ENCODE measurements around the gene C12orf75.

Gene C12orf75

GRCh38 chr12:105287408-105287807, 43.1 kb upstream of the C12orf75 start:
- Histone ChIP-seq H2BK120ac (ENCODE audit: low read depth, low read length) (no peak overlapping the region), H3K9me3 (replicated peaks in 1 of 2; ENCODE audit: control insufficient read depth in 2 of 2, insufficient read depth in 1 of 2, low read depth in 1 of 2, low read length in 2 of 2) (peaks cover 0 to 3% of the 10 kb centered on the region in 2 donors), H3K36me3 (replicated peaks in 1 of 2; ENCODE audit: control insufficient read depth in 2 of 2, insufficient read depth in 2 of 2, low read length in 2 of 2) (no peaks in the 10 kb centered on the region), H3K9ac (ENCODE audit: low read depth, low read length, poor library complexity) (no peak overlapping the region), H2AFZ (ENCODE audit: low read length) (no peak overlapping the region), H4K91ac (ENCODE audit: low read depth, low read length, poor library complexity) (no peak overlapping the region), H2BK12ac (ENCODE audit: low read length) (no peak overlapping the region), H3K4me3 (ENCODE audit: low read length in 2 of 2) (no peak overlapping the region), H3K27me3 (ENCODE audit: control insufficient read depth in 3 of 3, insufficient read depth in 3 of 3, low read depth in 1 of 3, low read length in 3 of 3) (peaks cover 0 to 10% (median 0%) of the 10 kb centered on the region in 3 experiments), H2BK15ac (ENCODE audit: low read length) (no peak overlapping the region), H3K4me2 (ENCODE audit: insufficient read depth, low read length, poor library complexity, severe bottlenecking) (no peak overlapping the region), H3K14ac (ENCODE audit: low read length) (no peak overlapping the region), H3K4me1 (ENCODE audit: control insufficient read depth in 2 of 2, insufficient read depth in 1 of 2, low read depth in 1 of 2, low read length in 2 of 2) (no peaks in the 10 kb centered on the region), H2AK5ac (ENCODE audit: low read depth, low read length) (no peak overlapping the region), H3K23ac (ENCODE audit: low read depth, low read length, poor library complexity) (no peak overlapping the region), H3K4ac (ENCODE audit: low read length) (no peak overlapping the region), H3K18ac (ENCODE audit: low read length) (no peak overlapping the region), H3K27ac (replicated peaks; ENCODE audit: low read length) (no peak overlapping the region), H3K79me1 (ENCODE audit: low read depth, low read length) (no peaks in the 10 kb centered on the region), H2BK5ac (ENCODE audit: low read length) (no peak overlapping the region), H4K8ac (ENCODE audit: low read depth, low read length) (no peak overlapping the region)
- WGBS, 2 donors (ENCODE audit: extremely low coverage in 2 of 2, insufficient read length in 2 of 2, insufficient replicate concordance in 1 of 2), result no CpG with 5 or more reads among the region's 1 CpG
- DNase-seq (ENCODE audit: low spot score), result no peak

GRCh38 chr12:105288311-105288996, 42.0 kb upstream of the C12orf75 start:
- Histone ChIP-seq H3K18ac (ENCODE audit: low read length) (no peak overlapping the region), H3K27ac (replicated peaks; ENCODE audit: low read length) (no peak overlapping the region), H3K4me3 (ENCODE audit: low read length in 2 of 2) (no peak overlapping the region), H2AFZ (ENCODE audit: low read length) (no peak overlapping the region), H3K9ac (ENCODE audit: low read depth, low read length, poor library complexity) (no peak overlapping the region), H2BK12ac (ENCODE audit: low read length) (no peak overlapping the region), H3K14ac (ENCODE audit: low read length) (no peak overlapping the region), H2BK5ac (ENCODE audit: low read length) (no peak overlapping the region), H2BK120ac (ENCODE audit: low read depth, low read length) (no peak overlapping the region), H4K8ac (ENCODE audit: low read depth, low read length) (no peak overlapping the region), H4K91ac (ENCODE audit: low read depth, low read length, poor library complexity) (no peak overlapping the region), H3K4me2 (ENCODE audit: insufficient read depth, low read length, poor library complexity, severe bottlenecking) (no peak overlapping the region), H2AK5ac (ENCODE audit: low read depth, low read length) (no peak overlapping the region), H3K9me3 (replicated peaks in 1 of 2; ENCODE audit: control insufficient read depth in 2 of 2, insufficient read depth in 1 of 2, low read depth in 1 of 2, low read length in 2 of 2) (peaks cover 0 to 3% of the 10 kb centered on the region in 2 donors), H3K4ac (ENCODE audit: low read length) (no peak overlapping the region), H3K36me3 (replicated peaks in 1 of 2; ENCODE audit: control insufficient read depth in 2 of 2, insufficient read depth in 2 of 2, low read length in 2 of 2) (no peaks in the 10 kb centered on the region), H2BK15ac (ENCODE audit: low read length) (no peak overlapping the region), H3K27me3 (ENCODE audit: control insufficient read depth in 3 of 3, insufficient read depth in 3 of 3, low read depth in 1 of 3, low read length in 3 of 3) (peaks cover 0 to 10% (median 0%) of the 10 kb centered on the region in 3 experiments), H3K23ac (ENCODE audit: low read depth, low read length, poor library complexity) (no peak overlapping the region), H3K79me1 (ENCODE audit: low read depth, low read length) (no peaks in the 10 kb centered on the region), H3K4me1 (ENCODE audit: control insufficient read depth in 2 of 2, insufficient read depth in 1 of 2, low read depth in 1 of 2, low read length in 2 of 2) (no peaks in the 10 kb centered on the region)
- WGBS, 2 donors (ENCODE audit: extremely low coverage in 2 of 2, insufficient read length in 2 of 2, insufficient replicate concordance in 1 of 2), result no CpG with 5 or more reads among the region's 3 CpGs
- no peak for DNase-seq (ENCODE audit: low spot score)

GRCh38 chr12:105289114-105289904, 41.2 kb upstream of the C12orf75 start:
- H3K27me3 ChIP-seq (ENCODE audit: control insufficient read depth in 3 of 3, insufficient read depth in 3 of 3, low read depth in 1 of 3, low read length in 3 of 3), result peaks cover 0 to 5% (median 0%) of the 10 kb centered on the region in 3 experiments
- no peak overlapping the region for H2BK12ac ChIP-seq (ENCODE audit: low read length)
- no peak overlapping the region for H3K4me3 ChIP-seq (ENCODE audit: low read length in 2 of 2)
- no peak overlapping the region for H3K23ac ChIP-seq (ENCODE audit: low read depth, low read length, poor library complexity)
- no peak overlapping the region for H2AFZ ChIP-seq (ENCODE audit: low read length)
- H4K91ac ChIP-seq (ENCODE audit: low read depth, low read length, poor library complexity), result no peak overlapping the region
- H3K9me3 ChIP-seq (replicated peaks in 1 of 2; ENCODE audit: control insufficient read depth in 2 of 2, insufficient read depth in 1 of 2, low read depth in 1 of 2, low read length in 2 of 2), result no peaks in the 10 kb centered on the region
- no peak overlapping the region for H4K8ac ChIP-seq (ENCODE audit: low read depth, low read length)
- H3K4me1 ChIP-seq (ENCODE audit: control insufficient read depth in 2 of 2, insufficient read depth in 1 of 2, low read depth in 1 of 2, low read length in 2 of 2), result no peaks in the 10 kb centered on the region
- H2BK120ac ChIP-seq (ENCODE audit: low read depth, low read length), result no peak overlapping the region
- WGBS, 2 donors (ENCODE audit: extremely low coverage in 2 of 2, insufficient read length in 2 of 2, insufficient replicate concordance in 1 of 2), result no CpG with 5 or more reads among the region's 6 CpGs
- no peak for DNase-seq (ENCODE audit: low spot score)
- no peak overlapping the region for H2BK5ac ChIP-seq (ENCODE audit: low read length)
- no peak overlapping the region for H3K4me2 ChIP-seq (ENCODE audit: insufficient read depth, low read length, poor library complexity, severe bottlenecking)
- H3K27ac ChIP-seq (replicated peaks; ENCODE audit: low read length), result no peak overlapping the region
- H2AK5ac ChIP-seq (ENCODE audit: low read depth, low read length), result no peak overlapping the region
- no peaks in the 10 kb centered on the region for H3K36me3 ChIP-seq (replicated peaks in 1 of 2; ENCODE audit: control insufficient read depth in 2 of 2, insufficient read depth in 2 of 2, low read length in 2 of 2)
- no peak overlapping the region for H2BK15ac ChIP-seq (ENCODE audit: low read length)
- H3K14ac ChIP-seq (ENCODE audit: low read length), result no peak overlapping the region
- no peak overlapping the region for H3K9ac ChIP-seq (ENCODE audit: low read depth, low read length, poor library complexity)
- no peaks in the 10 kb centered on the region for H3K79me1 ChIP-seq (ENCODE audit: low read depth, low read length)
- no peak overlapping the region for H3K18ac ChIP-seq (ENCODE audit: low read length)
- no peak overlapping the region for H3K4ac ChIP-seq (ENCODE audit: low read length)

GRCh38 chr12:105291531-105291930, 39.0 kb upstream of the C12orf75 start:
- no CpG with 5 or more reads among the region's 2 CpGs for WGBS, 2 donors (ENCODE audit: extremely low coverage in 2 of 2, insufficient read length in 2 of 2, insufficient replicate concordance in 1 of 2)
- no peaks in the 10 kb centered on the region for H3K9me3 ChIP-seq (replicated peaks in 1 of 2; ENCODE audit: control insufficient read depth in 2 of 2, insufficient read depth in 1 of 2, low read depth in 1 of 2, low read length in 2 of 2)
- peaks cover 0 to 19% of the 10 kb centered on the region in 2 donors for H3K4me1 ChIP-seq (ENCODE audit: control insufficient read depth in 2 of 2, insufficient read depth in 1 of 2, low read depth in 1 of 2, low read length in 2 of 2)
- H2AFZ ChIP-seq (ENCODE audit: low read length), result no peak overlapping the region
- H3K4ac ChIP-seq (ENCODE audit: low read length), result no peak overlapping the region
- no peak overlapping the region for H2BK12ac ChIP-seq (ENCODE audit: low read length)
- H3K27ac ChIP-seq (replicated peaks; ENCODE audit: low read length), result no peak overlapping the region
- no peak overlapping the region for H4K8ac ChIP-seq (ENCODE audit: low read depth, low read length)
- no peak overlapping the region for H3K4me3 ChIP-seq (ENCODE audit: low read length in 2 of 2)
- no peak overlapping the region for H4K91ac ChIP-seq (ENCODE audit: low read depth, low read length, poor library complexity)
- no peak overlapping the region for H3K9ac ChIP-seq (ENCODE audit: low read depth, low read length, poor library complexity)
- H2BK120ac ChIP-seq (ENCODE audit: low read depth, low read length), result no peak overlapping the region
- no peak overlapping the region for H3K4me2 ChIP-seq (ENCODE audit: insufficient read depth, low read length, poor library complexity, severe bottlenecking)
- H3K14ac ChIP-seq (ENCODE audit: low read length), result no peak overlapping the region
- no peak overlapping the region for H3K23ac ChIP-seq (ENCODE audit: low read depth, low read length, poor library complexity)
- no peak overlapping the region for H2BK5ac ChIP-seq (ENCODE audit: low read length)
- no peak overlapping the region for H3K18ac ChIP-seq (ENCODE audit: low read length)
- DNase-seq (ENCODE audit: low spot score), result no peak
- H2BK15ac ChIP-seq (ENCODE audit: low read length), result no peak overlapping the region
- H3K27me3 ChIP-seq (ENCODE audit: control insufficient read depth in 3 of 3, insufficient read depth in 3 of 3, low read depth in 1 of 3, low read length in 3 of 3), result no peaks in the 10 kb centered on the region
- H3K36me3 ChIP-seq (replicated peaks in 1 of 2; ENCODE audit: control insufficient read depth in 2 of 2, insufficient read depth in 2 of 2, low read length in 2 of 2), result no peaks in the 10 kb centered on the region
- H3K79me1 ChIP-seq (ENCODE audit: low read depth, low read length), result no peaks in the 10 kb centered on the region
- H2AK5ac ChIP-seq (ENCODE audit: low read depth, low read length), result no peak overlapping the region

All from neuronal stem cell (in vitro differentiated cells).